ENCODE results near the gene KRTAP19-3.

KRTAP19-3 gene

GRCh38 chr21:30491963-30492428 lies at the start of gene KRTAP19-3:
Gene KRTAP19-3, minus strand, starts transcription at chr21:30492013. Its CDS starts 56 bp downstream, at chr21:30491957.
- DNase-seq: no peak

- DNase-seq: no peak
These were observed 27.1 kb upstream of the KRTAP19-3 start for GRCh38 chr21:30518876-30519275.

- no peak for DNase-seq
These were observed 23.9 kb upstream of the KRTAP19-3 start for GRCh38 chr21:30515681-30516080.

GRCh38 chr21:30505621-30506205 lies 13.9 kb upstream of the KRTAP19-3 start:
- peak; percentile 2 for DNase-seq

GRCh38 chr21:30502041-30502440 lies 10.2 kb upstream of the KRTAP19-3 start, which contains the start of gene KRTAP19-5:
Gene KRTAP19-5, minus strand, starts transcription at chr21:30502141. Its CDS starts 51 bp downstream, at chr21:30502090.
- DNase-seq: no peak

GRCh38 chr21:30497065-30497464 lies 5.3 kb upstream of the KRTAP19-3 start, which contains the start of gene KRTAP19-4:
Gene KRTAP19-4, minus strand, starts transcription at chr21:30497165. Its CDS starts 55 bp downstream, at chr21:30497110.
- DNase-seq: no peak

- no peak for DNase-seq
These were observed 4.5 kb downstream of the KRTAP19-3 start, which contains the start of gene KRTAP19-2 for GRCh38 chr21:30487336-30487735. Gene KRTAP19-2, minus strand, starts transcription at chr21:30487436. Its CDS starts 88 bp downstream, at chr21:30487348.

- DNase-seq: no peak
These were observed 5.6 kb downstream of the KRTAP19-3 start for GRCh38 chr21:30486180-30486579.

GRCh38 chr21:30482130-30482529 lies 9.7 kb downstream of the KRTAP19-3 start:
- no peak for DNase-seq

- DNase-seq: no peak
These were observed 11.7 kb downstream of the KRTAP19-3 start, which contains the start of gene KRTAP19-1 for GRCh38 chr21:30480145-30480544. Gene KRTAP19-1, minus strand, starts transcription at chr21:30480367. Its CDS starts 50 bp downstream, at chr21:30480317.

GRCh38 chr21:30479259-30479658 lies 12.6 kb downstream of the KRTAP19-3 start:
- DNase-seq: no peak

GRCh38 chr21:30478004-30478403 lies 13.8 kb downstream of the KRTAP19-3 start:
- no peak for DNase-seq

GRCh38 chr21:30468900-30469714 lies 22.7 kb downstream of the KRTAP19-3 start:
- DNase-seq: no peak

GRCh38 chr21:30463713-30464112 lies 28.1 kb downstream of the KRTAP19-3 start:
- DNase-seq: no peak

GRCh38 chr21:30448514-30448913 lies 43.3 kb downstream of the KRTAP19-3 start:
- DNase-seq: no peak

- DNase-seq: no peak
These were observed 44.8 kb downstream of the KRTAP19-3 start for GRCh38 chr21:30447056-30447455.

- DNase-seq: no peak
These were observed 47.6 kb downstream of the KRTAP19-3 start for GRCh38 chr21:30444204-30444603.

- DNase-seq: no peak
These were observed 48.6 kb downstream of the KRTAP19-3 start for GRCh38 chr21:30443226-30443625.

Data from CD4-positive, alpha-beta T cell treated with Interleukin-12 subunit alpha and Interleukin-12 subunit beta, for 1 hour (primary cell).